ENCODE results near the gene OR10H2.

OR10H2 gene

GRCh38 chr19:15717809-15718208 lies 10.0 kb upstream of the OR10H2 start:
- Histone ChIP-seq H3K36me3 (ENCODE audit: control insufficient read depth, insufficient read depth, low read length) (no peaks in the 10 kb centered on the region), H3K9ac (ENCODE audit: low read depth, low read length) (no peak overlapping the region), H3K9me3 (ENCODE audit: control insufficient read depth, insufficient read depth, low read length) (peaks cover 83% of the 10 kb centered on the region), H3K4me3 (ENCODE audit: low read depth, low read length) (no peak overlapping the region), H3K27me3 (ENCODE audit: control insufficient read depth, insufficient read depth, low read length) (no peaks in the 10 kb centered on the region), H3K27ac (ENCODE audit: low read depth, low read length) (no peak overlapping the region), H3K4me1 (ENCODE audit: control insufficient read depth, insufficient read depth, low read length) (no peaks in the 10 kb centered on the region)

DNA sequence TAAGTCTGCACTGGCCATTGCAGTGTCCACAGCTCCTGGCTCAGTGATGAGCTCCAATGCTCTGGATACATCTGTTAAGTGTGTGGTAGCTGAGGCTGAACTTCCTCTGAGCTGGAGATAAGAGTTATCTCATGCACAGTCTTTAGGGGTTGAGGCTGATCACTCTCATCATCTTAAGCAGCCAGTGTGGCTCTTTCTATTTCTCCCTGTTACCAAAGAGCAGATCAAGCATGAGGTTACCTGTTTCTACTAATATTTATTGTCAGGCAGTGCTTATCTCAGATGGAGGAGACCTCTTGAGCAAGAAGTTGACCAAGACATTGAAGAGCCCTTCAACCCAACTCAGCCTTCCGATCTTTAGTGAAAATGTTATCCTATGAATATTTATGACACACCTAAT lies 6.6 kb upstream of the OR10H2 start:
- Histone ChIP-seq H3K27ac (ENCODE audit: low read depth, low read length) (no peak overlapping the region), H3K27me3 (ENCODE audit: control insufficient read depth, insufficient read depth, low read length) (no peaks in the 10 kb centered on the region), H3K9ac (ENCODE audit: low read depth, low read length) (no peak overlapping the region), H3K4me3 (ENCODE audit: low read depth, low read length) (no peak overlapping the region), H3K9me3 (ENCODE audit: control insufficient read depth, insufficient read depth, low read length) (peaks cover 86% of the 10 kb centered on the region), H3K36me3 (ENCODE audit: control insufficient read depth, insufficient read depth, low read length) (no peaks in the 10 kb centered on the region), H3K4me1 (ENCODE audit: control insufficient read depth, insufficient read depth, low read length) (no peaks in the 10 kb centered on the region)

- Histone ChIP-seq H3K4me1 (ENCODE audit: control insufficient read depth, insufficient read depth, low read length) (no peaks in the 10 kb centered on the region), H3K9me3 (ENCODE audit: control insufficient read depth, insufficient read depth, low read length) (peaks cover 79% of the 10 kb centered on the region), H3K4me3 (ENCODE audit: low read depth, low read length) (no peak overlapping the region), H3K9ac (ENCODE audit: low read depth, low read length) (no peak overlapping the region), H3K27ac (ENCODE audit: low read depth, low read length) (no peak overlapping the region), H3K36me3 (ENCODE audit: control insufficient read depth, insufficient read depth, low read length) (no peaks in the 10 kb centered on the region), H3K27me3 (ENCODE audit: control insufficient read depth, insufficient read depth, low read length) (no peaks in the 10 kb centered on the region)
Measured at GRCh38 chr19:15722956-15723355, 4.9 kb upstream of the OR10H2 start.

DNA sequence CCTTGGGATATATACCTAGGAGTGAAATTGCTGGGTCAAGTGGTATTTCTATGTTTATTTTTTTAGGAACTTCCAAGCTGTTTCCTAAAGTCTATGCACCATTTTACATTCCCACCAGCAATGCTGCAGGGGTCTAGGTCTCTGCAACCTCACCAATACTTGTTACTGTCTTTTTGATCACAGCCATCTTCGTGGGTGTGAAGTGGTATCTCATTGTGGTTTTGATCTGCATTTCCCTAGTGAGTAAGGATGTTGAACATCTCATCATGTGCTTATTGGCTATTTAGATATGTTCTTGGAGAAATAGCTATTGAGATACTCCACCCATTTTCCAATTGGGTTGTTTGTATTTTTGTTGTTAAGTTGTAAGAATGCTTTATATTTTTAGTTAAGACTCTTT lies 2.7 kb downstream of the OR10H2 start:
- Histone ChIP-seq H3K27me3 (ENCODE audit: control insufficient read depth, insufficient read depth, low read length) (no peaks in the 10 kb centered on the region), H3K9me3 (ENCODE audit: control insufficient read depth, insufficient read depth, low read length) (peaks cover 90% of the 10 kb centered on the region)

DNA sequence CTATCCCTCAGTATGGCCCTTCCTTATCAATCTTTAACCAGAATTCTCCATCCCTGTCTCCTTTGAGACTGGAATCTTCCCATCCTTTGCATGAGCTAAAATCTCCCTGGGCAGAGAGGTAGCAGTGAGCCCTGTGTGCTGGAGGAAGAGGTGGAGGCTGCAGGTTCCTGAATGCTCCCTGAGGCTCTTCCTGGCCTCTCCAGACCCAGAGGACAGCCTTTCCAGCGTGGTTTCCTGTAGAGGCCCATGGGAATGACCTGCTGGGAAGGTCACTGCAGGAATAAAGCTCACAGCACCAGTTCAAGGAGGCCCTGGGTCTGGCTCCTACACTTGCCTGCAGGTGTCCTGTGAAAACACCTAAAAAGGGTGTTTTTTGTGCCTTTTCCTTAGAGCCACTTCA lies 4.6 kb downstream of the OR10H2 start:
- peaks cover 90% of the 10 kb centered on the region for H3K9me3 ChIP-seq (ENCODE audit: control insufficient read depth, insufficient read depth, low read length)
- H3K27me3 ChIP-seq (ENCODE audit: control insufficient read depth, insufficient read depth, low read length) = no peaks in the 10 kb centered on the region
- no peak overlapping the region; the same call in 1 of the 2 replicates for H3K4me3 ChIP-seq (ENCODE audit: low read depth, low read length)
- H3K27ac ChIP-seq (ENCODE audit: low read depth, low read length) = no peak overlapping the region
- no peaks in the 10 kb centered on the region for H3K4me1 ChIP-seq (ENCODE audit: control insufficient read depth, insufficient read depth, low read length)
- no peaks in the 10 kb centered on the region for H3K36me3 ChIP-seq (ENCODE audit: control insufficient read depth, insufficient read depth, low read length)
- H3K9ac ChIP-seq (ENCODE audit: low read depth, low read length) = no peak overlapping the region

More for the DNA sequence above, 2.7 kb downstream of the OR10H2 start:
- H3K4me1 ChIP-seq (ENCODE audit: control insufficient read depth, insufficient read depth, low read length) = no peaks in the 10 kb centered on the region
- H3K27ac ChIP-seq (ENCODE audit: low read depth, low read length) = no peak overlapping the region
- no peak overlapping the region for H3K4me3 ChIP-seq (ENCODE audit: low read depth, low read length)
- no peak overlapping the region for H3K9ac ChIP-seq (ENCODE audit: low read depth, low read length)
- H3K36me3 ChIP-seq (ENCODE audit: control insufficient read depth, insufficient read depth, low read length) = no peaks in the 10 kb centered on the region

DNA sequence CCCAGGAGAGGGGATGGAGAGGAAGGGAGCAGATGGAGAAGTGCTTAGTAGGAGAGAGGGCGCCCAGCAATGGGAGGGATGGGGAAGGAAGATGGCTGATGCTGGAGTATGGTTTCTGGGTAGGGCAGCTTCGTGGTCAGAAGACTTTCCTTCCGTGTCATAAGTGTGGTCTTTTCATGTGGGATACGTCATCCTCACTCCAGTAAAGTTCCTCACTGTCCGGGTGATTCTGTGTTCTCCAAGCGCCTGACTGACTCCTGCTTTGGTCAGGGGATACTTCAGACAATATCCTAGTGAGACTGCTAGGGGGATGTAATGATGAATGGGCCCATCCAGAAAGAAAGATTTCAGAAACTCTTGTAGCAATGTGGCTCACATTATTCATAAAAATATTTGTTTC lies 6.1 kb downstream of the OR10H2 start:
- Histone ChIP-seq H3K4me3 (ENCODE audit: low read depth, low read length) (no peak overlapping the region), H3K27me3 (ENCODE audit: control insufficient read depth, insufficient read depth, low read length) (no peaks in the 10 kb centered on the region), H3K4me1 (ENCODE audit: control insufficient read depth, insufficient read depth, low read length) (no peaks in the 10 kb centered on the region), H3K27ac (ENCODE audit: low read depth, low read length) (no peak overlapping the region), H3K9me3 (ENCODE audit: control insufficient read depth, insufficient read depth, low read length) (peaks cover 87% of the 10 kb centered on the region), H3K36me3 (ENCODE audit: control insufficient read depth, insufficient read depth, low read length) (no peaks in the 10 kb centered on the region), H3K9ac (ENCODE audit: low read depth, low read length) (no peak overlapping the region)

DNA sequence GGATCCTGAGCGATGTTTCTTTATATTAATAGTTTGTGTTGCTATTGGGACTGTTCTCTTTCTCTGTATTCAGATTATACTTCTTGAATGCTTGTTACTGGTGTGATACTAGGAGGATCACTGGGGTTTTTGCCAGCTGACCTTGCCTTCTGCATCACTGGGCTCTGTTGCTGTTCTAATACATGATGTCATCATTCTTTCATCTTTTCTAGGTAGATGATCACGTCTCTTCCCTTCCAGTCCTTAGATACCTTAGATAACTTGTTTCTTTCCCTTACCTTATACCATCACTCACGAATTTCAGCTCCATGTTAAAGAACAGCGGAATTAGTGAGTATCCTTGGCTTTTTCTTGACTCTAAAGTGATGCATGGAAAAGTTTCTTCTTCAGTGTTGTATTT lies 9.9 kb downstream of the OR10H2 start, which contains the start of gene OR10H3:
Gene OR10H3, plus strand, starts transcription at position 264 of the 400 bp plus-strand sequence. CDS start 3,408 bp downstream, outside the sequence.
- no peak within 1 kb of the TSS for H3K4me3 ChIP-seq (ENCODE audit: low read depth, low read length)
- H3K9me3 ChIP-seq (ENCODE audit: control insufficient read depth, insufficient read depth, low read length) = peaks cover 85% of the 10 kb centered on the region
- no peaks in the 10 kb centered on the region for H3K4me1 ChIP-seq (ENCODE audit: control insufficient read depth, insufficient read depth, low read length)
- no peaks in the 10 kb centered on the region for H3K36me3 ChIP-seq (ENCODE audit: control insufficient read depth, insufficient read depth, low read length)
- no peaks in the 10 kb centered on the region for H3K27me3 ChIP-seq (ENCODE audit: control insufficient read depth, insufficient read depth, low read length)
- H3K27ac ChIP-seq (ENCODE audit: low read depth, low read length) = no peak within 1 kb of the TSS
- no peak within 1 kb of the TSS for H3K9ac ChIP-seq (ENCODE audit: low read depth, low read length)

DNA sequence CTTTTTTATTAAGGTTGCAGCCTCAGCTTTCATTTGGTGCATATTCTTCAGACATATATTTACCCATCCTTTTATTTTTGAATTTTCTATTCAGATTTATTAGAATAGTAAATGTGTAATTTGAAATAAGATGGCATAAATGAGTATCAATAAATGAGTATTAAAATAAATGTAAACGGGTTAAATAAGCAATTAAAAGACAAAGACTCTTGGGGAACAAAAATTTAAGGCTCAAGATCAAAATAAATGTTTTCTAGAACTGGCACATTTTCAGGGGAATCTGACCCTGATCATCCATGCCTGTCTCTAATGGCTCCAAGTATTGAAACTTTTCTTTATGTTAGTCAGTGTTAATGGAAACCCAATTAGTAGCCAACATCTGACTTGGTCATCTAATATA lies 13.0 kb downstream of the OR10H2 start:
- Histone ChIP-seq H3K36me3 (ENCODE audit: control insufficient read depth, insufficient read depth, low read length) (no peaks in the 10 kb centered on the region), H3K27me3 (ENCODE audit: control insufficient read depth, insufficient read depth, low read length) (no peaks in the 10 kb centered on the region), H3K9me3 (ENCODE audit: control insufficient read depth, insufficient read depth, low read length) (peaks cover 77% of the 10 kb centered on the region), H3K4me3 (ENCODE audit: low read depth, low read length) (no peak overlapping the region), H3K27ac (ENCODE audit: low read depth, low read length) (no peak overlapping the region), H3K9ac (ENCODE audit: low read depth, low read length) (no peak overlapping the region), H3K4me1 (ENCODE audit: control insufficient read depth, insufficient read depth, low read length) (no peaks in the 10 kb centered on the region)

DNA sequence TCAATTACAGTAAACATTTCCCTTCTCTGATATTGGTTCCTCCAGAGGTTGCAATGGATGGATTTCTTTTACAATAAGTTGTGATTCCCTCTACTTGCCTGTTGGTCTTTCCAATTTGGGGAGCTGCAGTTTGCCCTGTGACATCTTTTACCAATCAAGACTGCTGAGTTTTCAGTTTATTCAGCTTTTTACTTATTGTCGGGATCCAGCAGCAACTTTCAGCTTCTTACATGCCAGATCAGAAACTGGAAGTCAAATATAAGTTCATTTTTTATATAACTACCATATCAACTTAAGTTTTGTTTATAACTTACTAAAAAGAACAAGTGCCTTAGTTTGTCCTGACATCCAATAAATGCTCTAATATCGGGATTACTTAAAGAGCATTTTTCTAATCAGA lies 20.4 kb downstream of the OR10H2 start:
- no peaks in the 10 kb centered on the region for H3K36me3 ChIP-seq (ENCODE audit: control insufficient read depth, insufficient read depth, low read length)
- H3K9ac ChIP-seq (ENCODE audit: low read depth, low read length) = no peak overlapping the region
- no peak overlapping the region for H3K4me3 ChIP-seq (ENCODE audit: low read depth, low read length)
- H3K27ac ChIP-seq (ENCODE audit: low read depth, low read length) = no peak overlapping the region
- H3K4me1 ChIP-seq (ENCODE audit: control insufficient read depth, insufficient read depth, low read length) = no peaks in the 10 kb centered on the region
- H3K27me3 ChIP-seq (ENCODE audit: control insufficient read depth, insufficient read depth, low read length) = no peaks in the 10 kb centered on the region
- peaks cover 86% of the 10 kb centered on the region for H3K9me3 ChIP-seq (ENCODE audit: control insufficient read depth, insufficient read depth, low read length)

DNA sequence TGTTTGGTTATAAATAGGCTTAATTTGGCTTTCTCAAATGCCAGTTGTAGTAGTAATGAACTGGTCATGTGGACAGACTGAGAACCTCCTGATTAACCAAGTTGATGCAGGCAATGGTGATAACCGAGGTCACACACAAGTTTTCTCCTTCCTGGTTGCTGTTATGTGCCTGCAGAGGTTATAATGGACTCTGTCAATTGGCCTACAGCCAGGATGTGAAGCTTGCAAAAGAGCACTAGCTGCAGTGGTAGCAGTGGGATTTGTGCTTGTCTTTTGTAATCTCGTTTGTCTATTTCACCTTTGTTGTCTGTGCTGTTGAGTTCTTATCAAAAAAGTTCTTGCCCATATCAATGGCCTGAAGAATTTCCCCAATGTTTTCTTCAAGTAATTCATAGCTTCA lies 30.6 kb downstream of the OR10H2 start:
- Histone ChIP-seq H3K27ac (ENCODE audit: low read depth, low read length) (no peak overlapping the region), H3K4me1 (ENCODE audit: control insufficient read depth, insufficient read depth, low read length) (no peaks in the 10 kb centered on the region), H3K27me3 (ENCODE audit: control insufficient read depth, insufficient read depth, low read length) (no peaks in the 10 kb centered on the region), H3K4me3 (ENCODE audit: low read depth, low read length) (no peak overlapping the region), H3K36me3 (ENCODE audit: control insufficient read depth, insufficient read depth, low read length) (no peaks in the 10 kb centered on the region), H3K9ac (ENCODE audit: low read depth, low read length) (no peak overlapping the region), H3K9me3 (ENCODE audit: control insufficient read depth, insufficient read depth, low read length) (peaks cover 94% of the 10 kb centered on the region)

DNA sequence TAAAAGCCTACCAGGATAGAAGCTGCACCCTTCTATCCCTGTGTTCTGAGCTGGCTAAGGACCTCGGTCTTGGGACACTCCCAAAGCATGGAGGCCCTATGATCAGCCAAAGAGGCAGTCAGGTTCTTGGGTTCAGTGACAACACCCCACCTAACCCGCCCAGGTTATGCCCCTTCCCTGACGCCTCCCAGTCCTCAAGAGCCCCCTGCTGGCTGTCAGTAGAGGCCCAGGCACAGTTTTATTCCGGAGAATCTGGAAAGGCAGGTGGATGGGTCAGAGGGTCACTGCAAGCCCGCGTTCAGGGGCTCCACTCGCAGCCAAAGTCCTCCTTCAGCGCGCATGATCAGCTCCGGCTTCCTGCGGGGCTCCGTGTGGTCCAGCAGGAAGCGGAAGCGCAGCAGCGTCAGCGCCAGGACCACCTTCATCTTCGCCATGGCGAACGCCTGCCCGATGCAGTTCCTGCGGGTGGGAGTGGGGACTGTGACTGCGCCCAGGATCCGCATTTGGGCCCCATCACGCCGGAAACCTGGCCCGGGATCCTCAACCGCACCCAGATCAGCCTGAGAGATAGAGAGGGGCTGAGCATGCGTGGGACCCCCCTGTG lies 32.2 kb downstream of the OR10H2 start:
- peaks cover 92% of the 10 kb centered on the region for H3K9me3 ChIP-seq (ENCODE audit: control insufficient read depth, insufficient read depth, low read length)
- H3K27ac ChIP-seq (ENCODE audit: low read depth, low read length) = no peak overlapping the region
- no peaks in the 10 kb centered on the region for H3K4me1 ChIP-seq (ENCODE audit: control insufficient read depth, insufficient read depth, low read length)
- H3K36me3 ChIP-seq (ENCODE audit: control insufficient read depth, insufficient read depth, low read length) = no peaks in the 10 kb centered on the region
- H3K9ac ChIP-seq (ENCODE audit: low read depth, low read length) = no peak overlapping the region
- H3K27me3 ChIP-seq (ENCODE audit: control insufficient read depth, insufficient read depth, low read length) = no peaks in the 10 kb centered on the region
- no peak overlapping the region for H3K4me3 ChIP-seq (ENCODE audit: low read depth, low read length)

Measured in HUES48 (cell line).